NCI-H1930 (cell line): ENCODE data around the gene DDX3X.
A peak's percentile ranks its signal among the peaks of the same experiment; 100 is the strongest.
"Not testable (repeated sequence)": the region's sequence is repeated elsewhere in the genome, so short reads cannot be mapped to it uniquely, and the experiment has no call there.

Source experiments
- DNase-seq, 2 experiments: peaks; one replicate each; lab custom pipeline; 2025; lab: John Stamatoyannopoulos, UW

The DDX3X gene

DNA sequence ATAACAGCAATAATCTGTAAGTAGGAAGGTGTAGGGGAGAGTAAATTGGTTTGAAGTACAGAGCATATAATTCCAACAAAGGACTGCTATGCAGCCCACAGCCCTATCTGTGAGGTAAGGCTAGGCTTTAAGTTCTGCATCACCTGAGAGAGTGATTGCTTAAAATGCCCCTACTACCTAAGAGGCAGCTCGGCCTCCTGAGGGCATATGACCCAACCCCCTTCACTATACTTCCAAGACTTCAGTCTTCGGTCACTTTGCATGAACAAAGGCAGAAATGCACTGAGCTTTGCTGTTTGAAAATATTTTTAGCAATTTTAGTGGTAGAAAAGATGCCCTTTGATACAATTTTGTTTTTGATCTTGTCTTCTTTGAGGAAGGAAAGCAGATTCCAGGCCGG lies 4.9 kb upstream of the DDX3X start:
- DNase-seq = no peak

DNA sequence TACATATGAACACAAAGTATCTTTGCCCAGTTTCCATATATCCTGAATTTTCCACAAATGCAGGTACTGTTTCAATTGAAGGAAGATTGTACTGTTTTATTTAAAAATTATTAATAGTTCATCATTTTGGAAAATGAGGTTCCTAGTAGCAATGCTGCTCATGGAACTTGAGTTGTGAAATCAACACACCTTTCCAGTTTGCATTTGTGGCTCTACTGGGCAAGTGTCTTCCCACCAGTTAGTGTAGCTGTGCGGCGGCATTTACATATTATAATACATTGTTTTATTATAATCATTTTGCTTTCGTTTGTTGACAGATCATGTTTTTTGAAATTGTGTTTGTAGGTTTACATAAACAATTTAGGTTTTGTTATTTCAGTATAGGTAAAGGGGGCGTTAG lies 2.0 kb upstream of the DDX3X start:
- no peak for DNase-seq

DNA sequence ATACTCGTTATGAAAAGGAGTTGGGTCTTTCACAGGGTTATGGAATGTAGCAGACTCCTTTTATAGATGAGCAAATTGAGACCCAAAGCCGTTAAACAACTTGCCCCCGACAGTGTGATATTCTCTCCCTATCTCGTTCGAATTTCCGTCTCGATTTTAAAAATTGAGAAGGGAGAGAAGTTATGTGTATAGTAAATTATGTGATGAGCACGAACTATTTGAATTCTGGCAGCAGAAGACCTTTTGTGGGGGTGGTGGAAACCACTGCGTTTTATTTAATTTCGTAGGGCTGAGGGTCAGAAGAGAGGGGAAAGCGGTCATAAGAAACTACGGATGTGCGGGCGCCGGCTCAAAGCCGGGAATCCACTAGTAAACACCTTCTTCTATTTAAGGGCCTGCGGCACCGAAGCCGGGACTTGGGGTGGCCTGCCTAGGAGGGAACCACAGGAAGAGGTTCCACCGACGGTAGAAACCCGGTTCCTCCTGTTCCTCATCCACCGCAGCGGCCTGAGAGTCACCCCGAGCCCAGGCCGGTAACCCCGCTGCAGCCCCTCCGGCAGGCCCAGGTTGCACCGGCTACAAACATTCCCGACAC lies 1.5 kb upstream of the DDX3X start:
- DNase-seq = no peak

DNA sequence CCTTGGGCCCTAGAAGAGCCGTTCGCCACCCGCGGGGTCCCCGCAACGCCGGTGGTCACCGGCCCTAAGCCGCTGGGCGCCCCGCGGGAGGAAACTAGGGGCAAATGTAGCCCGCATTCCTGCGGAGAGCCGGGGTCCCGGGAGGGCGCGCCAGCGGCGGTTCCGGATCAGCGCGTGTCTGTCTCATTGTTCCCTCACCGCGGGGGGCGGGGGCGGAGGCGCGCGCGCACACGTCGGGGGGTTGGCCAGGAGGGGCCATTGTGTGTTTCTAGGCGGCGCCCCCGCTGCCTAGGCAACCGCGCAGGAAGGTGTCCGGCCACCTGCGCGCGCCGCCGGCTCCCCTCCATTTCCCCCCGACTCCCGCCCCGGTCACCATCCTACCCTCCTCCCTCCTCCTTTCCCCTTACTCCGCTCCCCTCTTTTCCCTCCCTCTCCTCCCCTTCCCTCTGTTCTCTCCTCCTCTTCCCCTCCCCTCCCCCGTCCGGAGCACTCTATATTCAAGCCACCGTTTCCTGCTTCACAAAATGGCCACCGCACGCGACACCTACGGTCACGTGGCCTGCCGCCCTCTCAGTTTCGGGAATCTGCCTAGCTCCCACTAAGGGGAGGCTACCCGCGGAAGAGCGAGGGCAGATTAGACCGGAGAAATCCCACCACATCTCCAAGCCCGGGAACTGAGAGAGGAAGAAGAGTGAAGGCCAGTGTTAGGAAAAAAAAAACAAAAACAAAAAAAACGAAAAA lies 789 bp upstream of the DDX3X start:
- DNase-seq = peak; percentile 83 to 88

DNA sequence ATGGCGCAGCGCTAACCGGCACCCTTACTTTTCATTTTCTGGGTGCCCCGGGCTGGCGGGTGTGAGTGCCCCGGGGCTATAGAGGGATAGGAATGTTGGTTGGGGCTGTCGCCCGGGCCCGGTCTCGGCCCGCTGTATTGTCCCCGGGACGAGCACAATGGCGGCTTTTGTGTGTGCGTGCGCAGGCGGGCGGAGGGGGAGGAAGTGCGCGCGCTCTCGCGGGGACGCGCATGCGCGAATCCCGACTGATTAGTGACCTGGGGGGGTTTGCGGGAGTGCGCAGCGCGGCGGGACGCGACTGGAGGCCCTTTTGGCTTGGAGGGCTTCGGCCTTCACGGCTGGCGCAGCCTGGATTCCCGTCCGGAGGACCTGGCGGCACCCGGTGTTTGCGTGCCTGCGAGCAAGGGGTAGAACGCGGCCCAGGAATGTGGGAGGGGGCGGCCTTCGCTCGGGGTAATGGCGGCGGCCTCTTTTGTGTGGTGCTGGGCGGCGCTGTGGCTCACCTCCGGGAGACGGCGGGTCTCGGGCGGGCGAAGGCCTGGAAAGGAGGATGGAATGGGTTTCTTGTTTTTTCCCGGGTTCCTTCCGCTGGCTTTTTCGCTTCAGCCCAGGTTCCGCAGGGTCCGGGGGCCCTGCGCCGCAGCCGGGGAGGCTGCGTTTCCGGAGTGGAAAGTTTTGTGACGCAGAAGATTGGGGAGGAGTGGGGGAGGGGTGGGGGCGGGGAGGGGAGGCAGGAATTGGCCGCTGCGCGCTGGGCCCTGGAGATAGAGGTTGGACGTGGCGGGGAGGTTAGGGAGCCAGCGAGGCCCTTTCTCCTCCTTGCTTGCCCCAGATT lies 618 bp downstream of the DDX3X start:
- peak; percentile 58 to 78 for DNase-seq

DNA sequence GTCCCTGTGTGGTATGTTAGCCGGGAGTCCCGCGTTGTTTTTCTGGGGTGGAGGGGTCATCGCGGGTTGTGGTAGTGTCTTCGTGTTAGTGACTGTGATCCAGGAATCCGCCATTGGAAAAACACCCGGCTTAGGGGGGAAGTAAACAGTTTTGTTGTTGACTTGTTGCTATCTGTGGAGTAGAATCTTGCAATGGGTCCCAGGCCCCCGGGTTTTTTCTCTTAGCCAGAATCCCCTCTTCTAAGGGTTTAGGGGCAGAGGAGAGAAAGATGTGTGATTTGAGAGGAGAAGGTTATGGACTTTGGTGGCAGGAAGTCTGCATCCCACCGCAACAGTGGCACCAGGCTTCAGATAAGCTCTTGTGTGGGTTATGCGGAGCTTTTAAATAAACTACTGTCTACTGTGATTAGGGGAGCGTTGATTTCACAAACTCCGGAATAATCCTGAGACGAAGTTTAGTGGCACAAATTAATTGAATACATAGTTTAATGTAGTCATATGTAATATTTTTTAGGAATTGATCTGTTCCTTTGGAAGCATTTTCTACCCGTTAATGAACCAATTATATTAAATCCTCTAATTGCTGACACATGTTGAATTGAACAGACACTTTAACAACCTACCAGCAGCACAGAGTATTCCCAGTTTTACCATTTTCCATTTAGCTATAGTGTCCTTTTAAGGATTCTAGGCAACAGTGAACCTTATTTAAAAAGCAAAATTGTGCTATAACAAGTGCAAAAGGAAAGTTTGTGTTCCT lies 1.4 kb downstream of the DDX3X start:
- DNase-seq = no peak

DNA sequence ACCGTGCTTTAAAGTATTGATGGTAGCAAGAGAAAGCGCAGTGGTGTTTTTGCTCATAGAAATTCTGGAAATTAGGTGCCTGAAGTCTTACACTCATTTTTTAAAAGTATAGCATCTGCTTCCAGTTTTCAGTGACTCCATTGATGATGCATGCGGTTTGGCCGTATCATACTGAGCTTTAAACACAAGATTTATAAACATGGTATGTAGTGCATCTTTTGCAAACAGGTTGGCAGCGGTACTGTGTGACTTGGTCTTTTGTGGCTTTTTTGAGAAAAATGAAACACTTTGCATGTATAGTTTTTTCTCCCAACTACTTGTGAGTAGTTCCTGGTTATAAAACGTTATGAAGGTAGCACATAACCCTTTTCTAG lies 2.0 kb downstream of the DDX3X start:
- no peak for DNase-seq

DNA sequence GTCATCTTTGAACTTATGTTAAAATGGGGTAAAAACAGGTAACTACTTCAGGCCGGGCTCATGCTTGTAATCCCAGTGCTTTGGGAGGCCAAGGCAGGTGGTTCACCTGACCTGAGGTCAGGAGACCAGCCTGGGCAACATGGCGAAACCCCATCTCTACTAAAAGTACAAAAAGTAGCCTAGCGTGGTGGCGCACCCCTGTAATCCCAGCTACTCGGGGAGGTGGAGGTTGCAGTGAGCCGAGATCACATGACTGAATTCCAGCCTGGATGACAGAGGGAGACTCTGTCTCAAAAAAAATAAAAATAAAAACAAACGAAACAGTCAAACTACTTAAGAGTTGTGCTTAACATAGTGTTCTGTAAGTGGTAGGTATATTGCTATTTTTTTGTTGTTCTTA lies 2.5 kb downstream of the DDX3X start:
- no peak for DNase-seq

DNA sequence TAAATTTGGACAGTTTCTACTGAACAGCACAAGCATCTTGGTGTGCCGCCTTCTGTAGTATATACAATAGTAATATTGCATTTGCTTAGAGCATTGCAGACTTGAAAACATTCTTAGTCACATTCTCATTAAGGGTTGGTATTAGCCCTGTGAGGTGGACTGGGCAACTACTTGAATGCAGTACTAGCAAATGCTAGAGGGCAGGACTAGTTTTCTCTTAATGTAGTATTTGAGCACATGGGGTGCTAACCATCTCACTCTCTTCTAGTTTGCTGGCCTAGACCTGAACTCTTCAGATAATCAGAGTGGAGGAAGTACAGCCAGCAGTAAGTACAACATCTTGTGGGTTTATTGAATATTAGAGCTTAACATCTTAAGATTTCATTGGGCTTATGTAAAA lies 3.2 kb downstream of the DDX3X start:
- DNase-seq = no peak

DNA sequence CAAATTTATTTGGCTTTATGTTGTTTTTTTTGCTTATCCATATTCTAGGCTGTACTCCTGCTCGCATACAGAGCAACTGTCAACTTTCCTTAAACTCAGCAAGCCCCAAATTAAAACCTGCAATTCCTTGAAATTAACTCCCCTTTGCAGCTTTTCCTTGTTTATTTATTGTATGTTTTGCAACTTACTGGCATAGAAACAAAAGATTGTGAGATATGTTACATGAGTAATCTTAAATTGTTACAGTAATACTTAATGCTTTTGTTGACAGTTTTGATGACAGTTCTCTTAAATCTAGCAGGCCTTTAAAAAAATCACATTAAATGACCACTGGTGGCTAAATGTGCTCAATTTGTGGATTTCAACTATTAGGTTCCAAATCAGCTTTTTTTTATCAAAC lies 4.5 kb downstream of the DDX3X start:
- no peak for DNase-seq

DNA sequence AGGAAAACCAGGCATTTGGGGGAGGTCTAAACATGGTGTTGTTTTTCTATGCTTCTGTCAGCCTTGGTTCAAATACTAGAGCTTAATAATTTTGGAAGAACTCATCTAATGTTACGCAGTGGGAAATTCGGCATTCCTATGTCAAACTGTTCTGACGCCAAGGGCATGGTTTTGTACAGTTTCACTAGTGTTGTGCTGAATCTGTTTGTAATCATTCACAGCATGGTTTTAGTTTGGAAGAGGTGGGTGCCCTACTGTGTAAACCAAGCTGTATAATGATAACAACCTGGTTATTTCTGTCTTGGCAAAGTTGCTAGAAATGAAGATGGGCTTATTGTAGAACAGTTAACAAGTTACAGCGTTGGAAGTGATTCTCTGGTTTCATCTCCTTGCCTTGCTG lies 5.2 kb downstream of the DDX3X start:
- no peak for DNase-seq

DNA sequence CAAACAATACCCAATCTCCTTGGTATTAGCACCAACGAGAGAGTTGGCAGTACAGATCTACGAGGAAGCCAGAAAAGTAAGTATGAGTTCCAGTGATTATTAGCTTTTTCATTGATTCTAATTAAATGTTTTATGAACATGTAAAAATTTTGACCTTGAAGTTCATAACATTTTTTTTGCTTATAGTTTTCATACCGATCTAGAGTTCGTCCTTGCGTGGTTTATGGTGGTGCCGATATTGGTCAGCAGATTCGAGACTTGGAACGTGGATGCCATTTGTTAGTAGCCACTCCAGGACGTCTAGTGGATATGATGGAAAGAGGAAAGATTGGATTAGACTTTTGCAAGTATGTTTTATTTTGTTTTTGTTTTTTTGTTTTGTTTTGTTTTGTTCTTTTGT lies 10.1 kb downstream of the DDX3X start:
- DNase-seq = no peak

DNA sequence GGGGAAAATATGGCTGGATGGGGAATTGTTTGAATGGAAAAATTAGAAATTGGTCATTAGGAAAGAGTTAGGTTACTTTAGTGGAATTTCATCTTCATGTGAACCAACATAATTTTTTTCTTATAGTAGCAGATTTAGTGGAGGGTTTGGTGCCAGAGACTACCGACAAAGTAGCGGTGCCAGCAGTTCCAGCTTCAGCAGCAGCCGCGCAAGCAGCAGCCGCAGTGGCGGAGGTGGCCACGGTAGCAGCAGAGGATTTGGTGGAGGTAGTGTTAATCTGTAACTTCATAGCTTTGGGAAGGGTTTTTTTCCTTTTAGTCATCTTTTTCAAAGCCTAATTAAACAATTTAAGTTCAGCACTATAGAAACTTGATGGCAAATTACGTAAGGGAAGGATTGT lies 13.2 kb downstream of the DDX3X start:
- no peak for DNase-seq

DNA sequence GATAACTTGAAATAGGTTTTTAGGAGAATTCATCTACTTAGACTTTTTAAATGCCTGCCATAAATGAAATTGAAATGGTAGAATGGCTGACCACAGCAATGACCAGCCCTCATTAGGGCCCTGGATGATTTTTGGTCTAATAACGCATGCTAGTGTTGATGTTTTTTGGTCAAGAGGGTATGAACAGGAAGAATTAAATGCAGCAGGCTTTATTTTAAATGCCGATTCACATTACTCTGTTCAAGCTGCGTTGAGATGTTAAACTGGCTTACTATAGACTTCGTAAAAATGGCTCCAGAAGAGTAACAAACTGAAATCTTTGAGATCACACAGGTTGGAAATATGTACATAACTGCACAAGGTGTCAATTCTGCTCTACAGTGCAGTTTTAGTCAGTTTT lies 14.6 kb downstream of the DDX3X start:
- no peak for DNase-seq

DNA sequence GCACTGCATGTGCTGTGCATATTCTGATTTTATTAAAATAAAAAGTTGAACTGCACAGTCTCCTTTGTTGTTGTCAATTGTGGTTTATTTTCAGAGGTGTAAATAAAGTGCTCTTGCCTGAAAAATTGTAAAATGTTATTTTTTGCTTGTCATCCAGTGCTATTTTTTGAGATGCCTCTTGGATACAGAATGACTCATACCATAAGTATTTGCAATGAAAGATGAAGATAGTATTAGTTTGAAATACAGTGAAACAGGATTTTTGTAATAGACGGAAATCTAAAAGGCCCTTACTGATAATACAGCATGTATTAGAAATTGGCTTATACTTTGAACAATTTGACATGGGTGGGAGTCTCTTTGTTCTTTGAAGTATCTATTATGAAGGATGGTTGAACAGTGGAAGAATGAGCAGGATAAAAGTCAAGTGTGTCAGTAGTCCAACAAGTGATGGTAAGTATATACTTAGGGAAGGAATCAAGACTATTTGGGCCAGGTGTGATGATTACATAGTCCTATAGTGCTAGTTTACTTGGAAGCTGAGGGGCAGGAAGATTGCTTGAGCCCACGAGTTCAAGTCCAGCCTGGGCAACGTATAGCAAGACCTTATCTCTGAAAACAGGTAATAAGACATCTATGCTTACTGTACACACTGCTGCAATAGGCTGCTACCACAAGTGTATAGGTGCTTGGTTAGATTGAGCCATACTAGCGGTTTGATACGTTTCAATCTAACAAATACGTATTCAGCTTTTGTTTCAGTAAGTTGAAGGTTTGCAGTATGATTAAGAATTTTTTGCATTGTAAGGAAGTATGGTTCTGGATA lies 16.4 kb downstream of the DDX3X start:
- DNase-seq = no peak

DNA sequence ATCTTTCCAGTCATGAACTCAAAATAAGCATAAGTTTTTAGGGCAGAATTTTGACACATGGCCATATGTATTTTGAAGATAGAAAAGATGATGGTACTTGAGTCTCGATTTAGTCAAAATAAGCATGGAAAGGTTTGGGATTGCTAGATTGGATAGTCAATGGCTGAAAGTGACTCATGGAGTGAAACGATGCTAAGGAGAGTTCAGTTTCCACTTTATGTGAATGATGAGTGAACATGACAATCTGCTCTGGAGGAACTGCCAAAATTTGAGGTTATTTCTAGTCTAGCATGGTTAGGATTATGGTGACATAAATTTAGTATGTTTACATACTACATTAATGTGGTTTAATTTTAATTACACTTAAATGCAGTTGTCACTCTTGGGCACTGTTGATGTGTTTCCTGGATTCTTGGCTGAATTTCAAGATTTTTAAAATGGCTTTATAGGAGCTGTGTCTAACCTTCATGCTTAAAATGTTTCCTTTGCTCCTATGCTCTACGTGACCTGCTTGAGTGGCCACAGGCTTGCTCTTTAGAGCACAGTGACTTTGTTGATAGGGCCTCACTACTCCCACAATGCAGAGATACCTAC lies 17.1 kb downstream of the DDX3X start:
- no peak for DNase-seq

DNA sequence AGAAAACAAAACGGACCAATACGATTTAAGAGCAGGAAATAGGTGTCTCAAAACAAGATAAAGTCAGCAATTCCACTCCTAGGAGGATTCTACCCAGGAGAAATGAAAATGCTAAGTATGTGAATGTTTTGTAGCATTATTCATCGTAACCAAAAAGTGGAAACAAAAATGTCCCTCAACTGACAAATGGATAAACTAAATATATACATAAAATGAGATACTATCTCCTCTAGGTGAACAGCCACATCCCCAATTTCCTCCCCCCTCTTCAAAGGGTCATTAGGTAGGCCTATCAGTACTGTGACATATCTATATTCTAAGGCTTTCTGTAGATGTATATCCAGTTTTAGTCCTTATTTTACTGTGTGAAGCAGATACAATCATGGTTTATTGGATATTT lies 18.0 kb downstream of the DDX3X start:
- no peak for DNase-seq

DNA sequence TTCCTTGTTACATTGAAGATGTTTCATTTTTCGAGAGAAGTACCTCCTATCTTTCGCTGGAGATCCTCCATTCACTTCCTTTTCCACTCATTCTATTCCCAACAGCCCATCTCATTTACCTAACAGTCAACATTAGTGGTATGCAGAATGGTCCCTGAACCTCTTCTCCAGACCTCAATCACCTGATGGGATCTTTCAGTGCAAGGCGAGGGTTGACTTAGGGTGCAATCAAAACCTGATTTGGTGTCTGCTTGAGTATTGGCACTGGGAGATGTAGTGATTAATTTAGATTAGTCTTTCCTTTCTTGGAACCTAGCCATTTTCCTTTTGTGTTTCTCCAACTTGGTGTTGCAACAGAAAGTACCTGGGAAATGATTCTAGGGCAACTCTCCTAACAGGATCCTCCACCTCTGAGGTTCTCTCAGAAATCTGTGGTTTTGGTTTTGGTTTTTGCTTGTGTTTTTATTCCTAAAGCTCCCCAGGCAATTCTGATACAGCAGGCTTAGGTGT lies 18.4 kb downstream of the DDX3X start:
- no peak for DNase-seq

DNA sequence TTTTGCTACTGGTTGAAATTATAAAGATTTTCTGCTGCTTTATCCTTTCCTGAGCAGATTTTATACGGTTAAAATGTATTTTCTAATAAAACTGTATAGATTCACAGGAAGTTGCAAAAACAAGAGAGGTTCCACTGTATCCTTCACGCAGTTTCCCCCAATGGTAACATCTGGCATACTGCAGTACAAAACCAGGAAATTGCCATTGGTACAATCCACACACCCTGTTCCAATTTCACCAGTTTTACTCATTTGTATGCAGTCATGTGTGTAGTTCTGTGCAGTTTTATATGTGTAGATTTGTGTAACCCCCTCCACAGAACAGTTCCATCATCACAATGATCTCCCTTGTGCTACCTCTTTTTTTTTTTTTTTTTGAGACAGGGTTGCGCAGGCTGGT lies 20.0 kb downstream of the DDX3X start:
- no peak for DNase-seq

DNA sequence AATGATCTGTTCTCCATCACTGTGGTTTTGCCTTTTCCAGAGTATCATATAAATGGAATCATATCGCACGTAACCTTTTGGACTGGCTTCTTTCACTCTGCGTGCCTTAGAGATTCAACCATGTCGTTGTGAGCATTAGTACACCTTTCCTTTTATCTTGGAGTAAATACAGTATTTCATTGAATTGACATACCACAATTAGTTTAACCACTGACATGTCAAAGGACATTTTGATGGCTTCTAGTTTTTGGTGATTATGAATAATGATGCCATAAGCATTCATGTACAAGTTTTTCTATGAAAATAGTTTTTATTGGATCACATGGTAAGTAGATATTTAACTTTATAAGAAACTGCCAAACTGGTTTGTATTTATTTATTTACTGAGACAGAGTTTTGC lies 35.2 kb downstream of the DDX3X start:
- DNase-seq = no peak

DNA sequence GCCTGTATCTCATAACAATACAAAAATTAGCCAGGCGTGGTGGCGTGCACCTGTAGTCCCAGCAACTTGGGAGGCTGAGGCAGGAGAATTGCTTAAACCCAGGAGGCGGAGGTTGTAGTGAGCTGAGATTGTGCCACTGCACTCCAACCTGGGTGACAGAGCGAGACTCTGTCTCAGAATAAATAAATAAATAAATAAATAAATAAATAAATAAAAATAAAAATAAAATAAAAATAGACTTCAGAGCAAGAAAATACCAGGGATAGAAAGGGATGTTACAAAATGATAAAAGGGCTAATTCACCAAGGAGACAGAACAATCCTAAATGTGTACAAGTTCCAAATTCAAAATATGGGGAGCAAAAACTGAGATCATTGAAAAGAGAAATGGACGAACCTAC lies 37.6 kb downstream of the DDX3X start:
- not testable (repeated sequence) for DNase-seq
